RWPE1 (cell line): ENCODE results near the gene RBFOX2.

ENCODE experiments used
- CTCF ChIA-PET: fragments of 350-600 bp; sonication (Branson Sonifier 250); formaldehyde crosslinking; extraction: SDS; loops from one replicate; lab custom pipeline; 2021; lab: Yijun Ruan, JAX
- POLR2A ChIA-PET: fragments of 400-600 bp; formaldehyde crosslinking; extraction: SDS; loops from one replicate; lab custom pipeline; 2020; ENCODE audit warnings: antibody characterized with exemption; ENCODE audit not compliant: low non-redundant PET; lab: Yijun Ruan, JAX
- DNase-seq: peaks from one replicate; pipeline ENCODE4 v3.0.0; 2012; ENCODE audit warnings: low spot score
- H3K27ac ChIP-seq: fragments of 450-650 bp; 2 replicates; pipeline ENCODE4 v1.5.1; 2017
- TF ChIP-seq, protein P1 (sequence below): fragments of 450-650 bp; conservative IDR thresholded peaks from 2 replicates; pipeline ENCODE4 v1.5.1; 2017; ENCODE audit warnings: low read depth, mild to moderate bottlenecking

The RBFOX2 gene

DNA sequence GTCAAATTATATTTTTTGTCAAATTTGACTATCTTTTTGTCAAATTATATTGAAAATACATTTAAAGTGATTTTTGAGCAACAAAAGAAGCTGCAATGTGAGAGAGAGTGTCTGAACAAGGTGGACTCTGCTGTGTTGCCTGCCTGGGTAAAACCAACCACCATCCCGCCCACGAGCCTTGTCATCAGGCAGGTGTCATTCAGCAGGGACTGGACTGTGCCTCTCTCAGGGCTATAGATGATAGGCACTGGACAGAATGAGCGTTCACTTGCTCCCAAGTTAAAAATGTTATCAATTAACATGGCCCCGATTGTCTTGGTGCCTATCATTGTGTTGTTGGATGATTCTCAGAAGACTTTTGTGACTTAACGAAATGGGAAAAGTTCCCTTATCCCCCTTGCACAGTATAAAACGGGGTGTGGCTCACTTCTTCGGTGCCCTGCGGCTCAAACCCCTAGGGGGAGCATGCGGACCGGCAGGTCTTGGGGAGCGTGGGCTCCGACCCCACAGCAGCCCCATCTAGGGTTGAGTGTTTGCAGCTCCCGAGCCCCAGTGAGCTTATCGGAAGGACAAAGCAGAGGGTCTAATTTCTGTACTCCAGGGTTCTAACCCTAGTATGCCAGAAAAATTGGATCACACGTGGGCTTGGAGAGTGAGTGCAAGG lies 309.3 kb downstream of the RBFOX2 start:
- CTCF ChIA-PET, result interaction anchor here (0.6 kb wide), 1 partner anchor 11 kb away, joined by 4 read pairs; no protein-coding TSS in a partner anchor
- POLR2A ChIA-PET, result no interaction called here

DNA sequence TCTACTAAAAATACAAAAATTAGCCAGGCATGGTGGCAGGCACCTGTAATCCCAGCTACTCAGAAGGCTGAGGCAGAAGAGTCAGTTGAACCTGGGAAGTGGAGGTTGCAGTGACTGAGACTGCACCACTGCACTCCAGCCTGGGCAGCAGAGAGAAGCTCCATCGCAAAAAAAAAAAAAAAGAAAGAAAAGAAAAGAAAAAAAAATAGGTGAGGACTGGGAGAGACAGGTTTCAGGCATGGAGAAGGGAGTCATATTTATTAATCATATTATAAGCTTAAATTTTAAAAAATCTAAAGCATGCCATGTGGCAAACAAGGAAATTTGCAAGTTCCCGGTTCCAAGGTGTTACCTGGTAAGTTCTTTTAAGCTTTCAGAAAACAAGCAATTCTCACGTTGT lies 311.1 kb downstream of the RBFOX2 start, which contains the start of gene APOL5:
Gene APOL5 (plus strand): TSS at position 301 of the 400 bp plus-strand sequence. CDS start 0 bp downstream, at position 301.
- POLR2A ChIA-PET, result no interaction called here
- H3K27ac ChIP-seq, result no peak within 1 kb of the TSS
- CTCF ChIA-PET, result no interaction called here
- TF ChIP-seq, protein P1, sequence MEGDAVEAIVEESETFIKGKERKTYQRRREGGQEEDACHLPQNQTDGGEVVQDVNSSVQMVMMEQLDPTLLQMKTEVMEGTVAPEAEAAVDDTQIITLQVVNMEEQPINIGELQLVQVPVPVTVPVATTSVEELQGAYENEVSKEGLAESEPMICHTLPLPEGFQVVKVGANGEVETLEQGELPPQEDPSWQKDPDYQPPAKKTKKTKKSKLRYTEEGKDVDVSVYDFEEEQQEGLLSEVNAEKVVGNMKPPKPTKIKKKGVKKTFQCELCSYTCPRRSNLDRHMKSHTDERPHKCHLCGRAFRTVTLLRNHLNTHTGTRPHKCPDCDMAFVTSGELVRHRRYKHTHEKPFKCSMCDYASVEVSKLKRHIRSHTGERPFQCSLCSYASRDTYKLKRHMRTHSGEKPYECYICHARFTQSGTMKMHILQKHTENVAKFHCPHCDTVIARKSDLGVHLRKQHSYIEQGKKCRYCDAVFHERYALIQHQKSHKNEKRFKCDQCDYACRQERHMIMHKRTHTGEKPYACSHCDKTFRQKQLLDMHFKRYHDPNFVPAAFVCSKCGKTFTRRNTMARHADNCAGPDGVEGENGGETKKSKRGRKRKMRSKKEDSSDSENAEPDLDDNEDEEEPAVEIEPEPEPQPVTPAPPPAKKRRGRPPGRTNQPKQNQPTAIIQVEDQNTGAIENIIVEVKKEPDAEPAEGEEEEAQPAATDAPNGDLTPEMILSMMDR, result no peak
- no peak for DNase-seq

More for the DNA sequence above, 309.3 kb downstream of the RBFOX2 start:
- TF ChIP-seq, protein P1, result no peak
- no peak overlapping the region for H3K27ac ChIP-seq
- DNase-seq, result no peak

DNA sequence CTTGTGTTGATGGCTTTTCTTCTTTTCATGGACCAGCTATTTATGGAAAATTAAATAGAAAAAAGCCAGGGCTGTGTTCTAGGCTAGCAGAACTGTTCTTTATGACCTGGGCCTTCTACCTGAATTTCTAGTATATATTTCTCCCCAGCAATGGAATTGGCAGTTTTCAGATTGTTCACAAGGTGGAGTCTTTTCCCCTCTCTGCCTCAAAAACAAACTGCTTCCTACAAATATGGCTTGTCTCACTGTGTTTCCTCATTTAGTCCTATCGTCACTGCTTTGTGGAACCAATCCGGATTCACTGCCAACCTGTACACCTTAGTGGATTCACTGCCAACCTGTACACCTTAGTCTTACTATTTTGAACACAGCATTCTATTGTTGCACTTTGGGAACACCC lies 316.0 kb downstream of the RBFOX2 start:
- ChIA-PET POLR2A (no interaction called here), CTCF (no interaction called here)
- H3K27ac ChIP-seq, result no peak overlapping the region
- no peak for DNase-seq
- TF ChIP-seq, protein P1, result no peak

DNA sequence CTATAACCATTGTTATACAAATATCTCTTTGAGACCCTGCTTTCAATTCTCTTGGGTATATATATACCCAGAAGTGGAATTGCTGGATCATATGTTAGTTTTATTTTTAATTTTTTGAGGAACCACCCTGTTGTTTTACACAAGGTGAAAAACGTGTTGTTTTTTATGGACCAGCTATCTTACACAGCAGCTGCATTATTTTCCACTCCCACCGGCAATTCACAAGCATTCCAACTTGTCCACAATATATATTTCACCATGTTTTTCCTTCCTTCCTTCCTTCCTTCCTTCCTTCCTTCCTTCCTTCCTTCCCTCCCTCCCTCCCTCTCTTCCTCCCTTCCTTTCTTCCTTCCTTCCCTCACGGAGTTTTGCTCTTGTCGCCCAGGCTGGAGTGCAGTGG lies 317.3 kb downstream of the RBFOX2 start:
- CTCF ChIA-PET, result no interaction called here
- H3K27ac ChIP-seq, result no peak overlapping the region
- POLR2A ChIA-PET, result no interaction called here
- TF ChIP-seq, protein P1, result no peak
- DNase-seq, result no peak

DNA sequence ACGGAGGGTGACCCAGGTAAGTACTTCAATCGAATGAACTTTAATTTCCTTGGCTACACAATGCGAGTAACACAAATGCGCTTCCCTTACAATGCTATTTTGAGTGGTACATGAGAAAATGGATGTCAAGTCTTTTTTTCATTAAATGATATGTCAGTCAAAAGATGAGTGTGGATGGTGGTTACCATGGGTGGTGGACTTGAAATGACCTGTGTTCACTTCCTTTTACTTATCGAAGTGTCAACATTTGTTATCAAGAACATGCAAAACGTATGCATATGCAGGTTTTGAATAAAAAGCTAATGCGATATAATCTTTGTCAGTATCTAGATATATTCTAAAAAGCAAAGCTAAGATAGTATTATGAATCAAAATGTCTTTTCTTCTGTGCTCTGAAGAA lies 319.7 kb downstream of the RBFOX2 start:
- TF ChIP-seq, protein P1, result no peak
- CTCF ChIA-PET, result interaction anchor here (0.6 kb wide), 1 partner anchor 208 kb away, joined by 3 read pairs; no protein-coding TSS in a partner anchor
- DNase-seq, result no peak
- POLR2A ChIA-PET, result no interaction called here
- H3K27ac ChIP-seq, result no peak overlapping the region

DNA sequence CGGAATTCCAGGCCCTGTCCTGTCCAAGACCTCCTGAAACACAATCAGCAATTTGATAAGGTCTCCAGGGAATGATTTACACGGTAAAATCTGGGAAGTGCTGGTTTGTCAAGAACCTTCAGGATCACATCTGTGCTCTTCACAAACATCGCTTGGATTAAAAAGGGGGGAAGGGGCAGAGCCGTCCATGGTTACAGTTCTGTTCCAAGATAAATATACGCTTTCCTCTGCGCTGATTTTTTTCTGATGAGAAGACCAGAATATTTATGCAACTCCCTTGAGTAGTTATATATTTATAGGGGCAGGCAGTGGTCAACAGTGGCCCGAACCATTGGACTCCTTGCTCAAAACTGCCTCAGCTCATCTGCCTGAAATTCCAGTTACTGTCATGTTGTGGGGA lies 320.2 kb downstream of the RBFOX2 start:
- TF ChIP-seq, protein P1, result no peak
- no peak overlapping the region for H3K27ac ChIP-seq
- CTCF ChIA-PET, result interaction anchor here (0.6 kb wide), 1 partner anchor 209 kb away, joined by 3 read pairs; no protein-coding TSS in a partner anchor
- POLR2A ChIA-PET, result no interaction called here
- no peak for DNase-seq
